Ishikawa (cell line): ENCODE results near the gene GLIPR1L2.

Experiments
- CEBPB ChIP-seq: IDR thresholded peaks from 2 replicates; pipeline ENCODE4 v1.6.1; 2012
- EGR1 ChIP-seq: IDR thresholded peaks from 2 replicates; pipeline ENCODE4 v1.6.1; 2012
- EP300 ChIP-seq: IDR thresholded peaks from 2 replicates; pipeline ENCODE4 v1.6.1; 2012; ENCODE audit warnings: borderline replicate concordance
- FOXM1 ChIP-seq: IDR thresholded peaks from 2 replicates; pipeline ENCODE4 v1.6.1; 2012; ENCODE audit warnings: low read depth, borderline replicate concordance
- NFIC ChIP-seq: IDR thresholded peaks from 2 replicates; pipeline ENCODE4 v1.6.1; 2012
- RAD21 ChIP-seq: IDR thresholded peaks from 2 replicates; pipeline ENCODE4 v1.6.1; 2012; ENCODE audit warnings: low read depth
- REST ChIP-seq: IDR thresholded peaks from 2 replicates; pipeline ENCODE4 v1.6.1; 2012; ENCODE audit warnings: low read depth, mild to moderate bottlenecking
- TAF1 ChIP-seq: IDR thresholded peaks from 2 replicates; pipeline ENCODE4 v1.6.1; 2012; ENCODE audit warnings: low read depth, mild to moderate bottlenecking
- USF1 ChIP-seq: IDR thresholded peaks from 2 replicates; pipeline ENCODE4 v1.6.1; 2012
- YY1 ChIP-seq: IDR thresholded peaks from 2 replicates; pipeline ENCODE4 v1.6.1; 2012; ENCODE audit warnings: low read depth

- TF ChIP-seq RAD21 (no peak), EP300 (no peak), CEBPB (no peak), REST (no peak), FOXM1 (no peak), USF1 (no peak), TAF1 (no peak), YY1 (no peak), NFIC (no peak), EGR1 (no peak)
These were observed 68.9 kb downstream of the GLIPR1L2 start for GRCh38 chr12:75459755-75460154.
